ENCODE data around the gene MBD4.

Gene MBD4

GRCh38 chr3:129432036-129432435, 7.7 kb downstream of the MBD4 start:
- Histone ChIP-seq H3K4me1 (ENCODE audit: insufficient read depth, low read length) (no peaks in the 10 kb centered on the region), H3K9ac (ENCODE audit: low read depth, low read length) (no peak overlapping the region), H3K36me3 (ENCODE audit: insufficient read depth, low read length) (peaks cover 20% of the 10 kb centered on the region), H3K9me3 (ENCODE audit: control insufficient read depth, insufficient read depth, low read length) (no peaks in the 10 kb centered on the region)

GRCh38 chr3:129429602-129430001, 10.1 kb downstream of the MBD4 start:
- peaks cover 10% of the 10 kb centered on the region for H3K36me3 ChIP-seq (ENCODE audit: insufficient read depth, low read length)
- H3K9ac ChIP-seq (ENCODE audit: low read depth, low read length) = no peak overlapping the region
- peaks cover 13% of the 10 kb centered on the region for H3K4me1 ChIP-seq (ENCODE audit: insufficient read depth, low read length)
- H3K9me3 ChIP-seq (ENCODE audit: control insufficient read depth, insufficient read depth, low read length) = no peaks in the 10 kb centered on the region

- Histone ChIP-seq H3K4me1 (ENCODE audit: insufficient read depth, low read length) (peaks cover 18% of the 10 kb centered on the region), H3K9me3 (ENCODE audit: control insufficient read depth, insufficient read depth, low read length) (no peaks in the 10 kb centered on the region), H3K9ac (ENCODE audit: low read depth, low read length) (0 out of 2 replicates have a peak overlapping the region, but pooled peaks have one; percentile 25), H3K36me3 (ENCODE audit: insufficient read depth, low read length) (peaks cover 7% of the 10 kb centered on the region)
These were observed 10.7 kb downstream of the MBD4 start for GRCh38 chr3:129429080-129429451.

GRCh38 chr3:129428376-129429079, 11.2 kb downstream of the MBD4 start, which contains the start of gene EFCAB12:
EFCAB12 (minus strand) TSS chr3:129428636; CDS start chr3:129428488, 148 bp downstream.
- Histone ChIP-seq H3K36me3 (ENCODE audit: insufficient read depth, low read length) (peaks cover 7% of the 10 kb centered on the region), H3K9ac (ENCODE audit: low read depth, low read length) (peak within 1 kb of the TSS; percentile 42; the same call in 1 of the 2 replicates), H3K4me1 (ENCODE audit: insufficient read depth, low read length) (peaks cover 21% of the 10 kb centered on the region), H3K9me3 (ENCODE audit: control insufficient read depth, insufficient read depth, low read length) (no peaks in the 10 kb centered on the region)

- no peaks in the 10 kb centered on the region for H3K9me3 ChIP-seq (ENCODE audit: control insufficient read depth, insufficient read depth, low read length)
These were observed 11.8 kb downstream of the MBD4 start for GRCh38 chr3:129428007-129428375.

GRCh38 chr3:129425619-129426018, 14.1 kb downstream of the MBD4 start:
- H3K9ac ChIP-seq (ENCODE audit: low read depth, low read length) = no peak overlapping the region
- H3K9me3 ChIP-seq (ENCODE audit: control insufficient read depth, insufficient read depth, low read length) = no peaks in the 10 kb centered on the region
- peaks cover 21% of the 10 kb centered on the region for H3K4me1 ChIP-seq (ENCODE audit: insufficient read depth, low read length)
- H3K36me3 ChIP-seq (ENCODE audit: insufficient read depth, low read length) = no peaks in the 10 kb centered on the region

More at GRCh38 chr3:129428007-129428375, 11.8 kb downstream of the MBD4 start:
- peak overlapping the region; percentile 42; the same call in 1 of the 2 replicates for H3K9ac ChIP-seq (ENCODE audit: low read depth, low read length)
- peaks cover 7% of the 10 kb centered on the region; the same call in 1 of the 2 replicates for H3K36me3 ChIP-seq (ENCODE audit: insufficient read depth, low read length)
- peaks cover 21% of the 10 kb centered on the region for H3K4me1 ChIP-seq (ENCODE audit: insufficient read depth, low read length)

GRCh38 chr3:129425213-129425612, 14.5 kb downstream of the MBD4 start:
- no peak overlapping the region for H3K9ac ChIP-seq (ENCODE audit: low read depth, low read length)
- H3K36me3 ChIP-seq (ENCODE audit: insufficient read depth, low read length) = no peaks in the 10 kb centered on the region
- no peaks in the 10 kb centered on the region for H3K9me3 ChIP-seq (ENCODE audit: control insufficient read depth, insufficient read depth, low read length)
- peaks cover 21% of the 10 kb centered on the region for H3K4me1 ChIP-seq (ENCODE audit: insufficient read depth, low read length)

- Histone ChIP-seq H3K9ac (ENCODE audit: low read depth, low read length) (no peak overlapping the region), H3K9me3 (ENCODE audit: control insufficient read depth, insufficient read depth, low read length) (no peaks in the 10 kb centered on the region; the same call in 1 of the 2 replicates), H3K36me3 (ENCODE audit: insufficient read depth, low read length) (no peaks in the 10 kb centered on the region), H3K4me1 (ENCODE audit: insufficient read depth, low read length) (peaks cover 21% of the 10 kb centered on the region)
These were observed 15.4 kb downstream of the MBD4 start for GRCh38 chr3:129424185-129424841.

GRCh38 chr3:129422897-129423296, 16.9 kb downstream of the MBD4 start:
- no peaks in the 10 kb centered on the region for H3K36me3 ChIP-seq (ENCODE audit: insufficient read depth, low read length)
- no peaks in the 10 kb centered on the region; the same call in 1 of the 2 replicates for H3K9me3 ChIP-seq (ENCODE audit: control insufficient read depth, insufficient read depth, low read length)
- H3K9ac ChIP-seq (ENCODE audit: low read depth, low read length) = no peak overlapping the region
- peaks cover 26% of the 10 kb centered on the region for H3K4me1 ChIP-seq (ENCODE audit: insufficient read depth, low read length)

- no peaks in the 10 kb centered on the region for H3K36me3 ChIP-seq (ENCODE audit: insufficient read depth, low read length)
- H3K9ac ChIP-seq (ENCODE audit: low read depth, low read length) = no peak overlapping the region
- peaks cover 26% of the 10 kb centered on the region for H3K4me1 ChIP-seq (ENCODE audit: insufficient read depth, low read length)
- no peaks in the 10 kb centered on the region; the same call in 1 of the 2 replicates for H3K9me3 ChIP-seq (ENCODE audit: control insufficient read depth, insufficient read depth, low read length)
These were observed 17.6 kb downstream of the MBD4 start for GRCh38 chr3:129421988-129422745.

- Histone ChIP-seq H3K9me3 (ENCODE audit: control insufficient read depth, insufficient read depth, low read length) (no peaks in the 10 kb centered on the region; the same call in 1 of the 2 replicates), H3K4me1 (ENCODE audit: insufficient read depth, low read length) (peaks cover 26% of the 10 kb centered on the region), H3K36me3 (ENCODE audit: insufficient read depth, low read length) (no peaks in the 10 kb centered on the region), H3K9ac (ENCODE audit: low read depth, low read length) (no peak overlapping the region)
These were observed 18.4 kb downstream of the MBD4 start for GRCh38 chr3:129421236-129421883.

- Histone ChIP-seq H3K4me1 (ENCODE audit: insufficient read depth, low read length) (peaks cover 12% of the 10 kb centered on the region), H3K9ac (ENCODE audit: low read depth, low read length) (no peak overlapping the region), H3K9me3 (ENCODE audit: control insufficient read depth, insufficient read depth, low read length) (no peaks in the 10 kb centered on the region; the same call in 1 of the 2 replicates), H3K36me3 (ENCODE audit: insufficient read depth, low read length) (no peaks in the 10 kb centered on the region)
These were observed 20.3 kb downstream of the MBD4 start for GRCh38 chr3:129419476-129419875.

GRCh38 chr3:129418041-129418973, 21.4 kb downstream of the MBD4 start:
- Histone ChIP-seq H3K36me3 (ENCODE audit: insufficient read depth, low read length) (no peaks in the 10 kb centered on the region), H3K9me3 (ENCODE audit: control insufficient read depth, insufficient read depth, low read length) (no peaks in the 10 kb centered on the region; the same call in 1 of the 2 replicates), H3K4me1 (ENCODE audit: insufficient read depth, low read length) (peaks cover 5% of the 10 kb centered on the region; the same call in 1 of the 2 replicates), H3K9ac (ENCODE audit: low read depth, low read length) (no peak overlapping the region)

Measured in ES-I3 (cell line).